ENCODE measurements around the gene MITF.
"Not testable (repeated sequence)": the region's sequence is repeated elsewhere in the genome, so short reads cannot be mapped to it uniquely, and the experiment has no call there.

Gene MITF

GRCh38 chr3:69785769-69786320, 46.6 kb downstream of the MITF start:
- no peak for DNase-seq (ENCODE audit: low read depth in 1 of 2, low spot score in 1 of 2)

DNA sequence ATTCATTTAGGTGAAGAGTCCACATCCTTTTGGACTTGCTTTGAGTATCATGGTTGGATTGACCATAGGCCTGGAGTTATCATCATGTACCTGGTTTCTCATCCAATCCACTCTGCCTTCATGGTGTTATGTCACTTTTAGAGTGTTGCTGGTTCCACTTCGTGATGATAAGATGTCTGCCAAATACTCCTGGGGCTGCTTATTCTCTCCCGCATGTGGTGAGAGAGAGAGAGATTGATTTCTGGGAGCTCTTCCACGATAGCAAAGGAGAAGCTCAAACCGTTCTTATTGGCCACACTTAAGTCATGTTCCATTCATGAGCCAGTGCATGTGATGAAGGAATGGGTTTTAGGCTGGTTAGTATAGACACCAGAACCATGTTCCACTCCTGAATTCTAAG, 47.6 kb downstream of the MITF start:
- no peak for DNase-seq (ENCODE audit: low read depth in 1 of 2, low spot score in 1 of 2)

DNA sequence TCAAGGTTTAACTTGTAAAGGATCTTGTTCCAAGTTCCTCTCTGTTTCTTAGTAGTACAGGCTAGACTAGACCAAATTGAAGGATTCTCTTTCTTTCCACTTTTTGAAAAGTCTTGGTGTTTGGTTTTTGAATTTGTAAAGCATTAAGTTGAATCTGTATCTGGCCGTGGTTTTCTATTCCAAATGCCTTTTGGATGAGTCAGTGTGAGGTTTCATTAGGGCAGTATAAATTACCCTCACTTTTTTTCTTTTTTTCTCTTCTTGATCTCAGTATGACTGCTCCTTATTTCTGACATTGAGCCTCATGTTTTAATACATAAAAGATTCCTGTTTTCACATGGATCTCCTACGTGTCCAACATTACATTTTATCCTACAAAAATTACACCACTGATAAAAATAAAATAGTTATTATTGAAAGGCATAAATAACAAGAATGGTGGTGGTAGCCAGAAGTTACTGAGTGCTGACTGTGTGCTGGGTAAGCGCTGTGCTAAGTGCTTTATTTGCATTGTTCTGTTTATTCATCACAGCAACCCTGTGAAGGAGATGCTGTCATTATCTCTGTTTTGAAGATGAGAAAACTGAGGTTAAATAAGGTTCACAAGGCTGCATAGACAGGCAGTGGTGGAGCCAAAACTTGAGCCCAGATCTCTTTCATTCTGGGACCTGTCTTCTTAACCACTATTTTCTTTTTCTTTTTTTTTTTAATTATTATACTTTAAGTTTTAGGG, 48.3 kb downstream of the MITF start:
- no peak for DNase-seq (ENCODE audit: low read depth in 1 of 2, low spot score in 1 of 2)

DNA sequence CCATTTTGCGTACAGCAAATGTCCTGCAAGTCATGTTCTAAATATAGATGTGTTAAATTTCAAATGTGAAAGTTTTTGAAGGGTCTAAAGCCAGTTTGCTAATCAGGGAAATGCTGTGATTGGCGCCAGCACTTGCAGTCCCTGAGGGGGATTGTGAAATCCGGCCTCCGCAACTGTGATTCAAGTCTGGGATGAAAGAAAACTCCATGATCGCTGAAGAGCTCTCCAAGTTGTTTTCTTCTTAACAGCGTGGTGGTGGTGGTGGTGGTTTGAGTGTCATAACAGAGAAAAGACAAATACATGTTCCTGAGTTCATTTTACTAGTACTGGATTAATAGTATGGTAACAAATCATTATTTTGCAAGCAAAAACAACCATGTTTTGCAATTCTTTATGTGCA, 51.8 kb downstream of the MITF start:
- DNase-seq (ENCODE audit: low read depth in 1 of 2, low spot score in 1 of 2): no peak

DNA sequence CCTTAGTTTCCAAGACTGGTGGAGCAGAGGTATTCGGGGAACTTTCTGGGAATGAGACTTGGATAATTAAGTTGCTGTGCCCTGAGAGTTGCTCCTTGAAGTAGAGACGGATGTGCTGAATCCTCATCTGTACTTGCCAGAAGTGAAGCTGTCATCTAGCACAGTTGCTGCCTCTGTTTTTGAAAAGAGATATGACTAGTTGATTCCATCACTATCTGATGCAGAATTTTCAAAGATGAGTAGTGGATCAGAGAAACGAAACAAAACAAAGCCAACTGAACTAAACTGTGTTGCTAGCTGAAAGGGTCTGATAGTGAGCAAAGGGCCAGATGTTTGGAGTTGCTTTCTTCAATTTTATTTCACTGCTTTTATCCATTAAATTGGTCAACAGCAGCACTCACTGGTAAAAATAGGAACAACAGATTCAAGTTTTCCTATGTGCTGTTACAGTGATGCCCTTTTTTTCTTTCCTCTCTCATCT, 52.7 kb downstream of the MITF start:
- no peak for DNase-seq (ENCODE audit: low read depth in 1 of 2, low spot score in 1 of 2)

- DNase-seq (ENCODE audit: low read depth in 1 of 2, low spot score in 1 of 2): not testable (repeated sequence)
These were observed 56.9 kb downstream of the MITF start for GRCh38 chr3:69796126-69796525.

DNA sequence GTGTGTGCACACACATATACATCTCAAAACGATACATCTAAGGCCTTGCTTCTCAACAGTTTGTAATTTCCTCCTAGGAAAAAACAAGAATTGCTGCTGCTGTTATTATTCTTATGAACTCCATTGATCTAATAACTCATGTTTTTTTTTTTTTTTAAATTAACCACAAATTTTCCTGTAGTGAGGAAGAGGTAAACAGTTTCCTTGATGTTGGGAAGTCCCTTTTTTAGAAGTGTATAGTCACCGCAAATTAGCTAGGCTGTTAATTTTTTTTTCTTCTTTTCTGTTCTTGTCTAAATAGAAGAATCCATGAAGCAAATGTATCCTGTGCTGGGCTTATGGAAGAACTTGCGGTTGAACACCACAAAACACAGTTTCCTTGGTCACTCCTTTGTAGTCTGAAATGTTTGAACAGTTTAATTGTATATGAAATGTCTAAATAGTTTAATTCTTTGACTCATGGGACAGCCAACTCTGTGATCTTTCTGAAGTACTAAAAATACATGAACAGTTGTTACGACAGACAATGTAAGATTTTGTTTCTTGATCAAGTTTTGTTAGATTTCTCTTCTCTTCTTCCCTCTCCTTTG, 64.5 kb downstream of the MITF start:
- no peak for DNase-seq (ENCODE audit: low read depth in 1 of 2, low spot score in 1 of 2)

- DNase-seq (ENCODE audit: low read depth in 1 of 2, low spot score in 1 of 2): no peak
These were observed 66.2 kb downstream of the MITF start for GRCh38 chr3:69805491-69805890.

- DNase-seq (ENCODE audit: low read depth in 1 of 2, low spot score in 1 of 2): no peak
These were observed 67.6 kb downstream of the MITF start for GRCh38 chr3:69806735-69807438.

DNA sequence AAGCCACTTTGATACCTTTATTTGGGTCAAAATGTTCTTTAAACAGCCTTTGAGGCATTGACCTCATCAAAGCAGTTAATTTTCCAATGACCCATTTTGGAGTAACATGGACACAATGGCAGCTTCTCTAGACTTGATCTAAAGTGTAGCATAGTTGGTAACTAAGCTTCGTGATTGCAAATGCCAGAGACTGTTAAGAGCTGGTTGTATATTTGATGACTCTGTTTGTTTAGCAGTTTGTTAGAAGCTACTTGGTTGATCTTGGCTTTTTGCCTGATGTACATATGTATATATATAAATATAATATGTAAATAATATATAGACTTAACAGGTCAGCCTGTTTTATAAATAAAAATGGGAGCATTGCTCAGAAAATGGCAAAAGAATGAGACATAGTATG, 68.4 kb downstream of the MITF start:
- DNase-seq (ENCODE audit: low read depth in 1 of 2, low spot score in 1 of 2): no peak

DNA sequence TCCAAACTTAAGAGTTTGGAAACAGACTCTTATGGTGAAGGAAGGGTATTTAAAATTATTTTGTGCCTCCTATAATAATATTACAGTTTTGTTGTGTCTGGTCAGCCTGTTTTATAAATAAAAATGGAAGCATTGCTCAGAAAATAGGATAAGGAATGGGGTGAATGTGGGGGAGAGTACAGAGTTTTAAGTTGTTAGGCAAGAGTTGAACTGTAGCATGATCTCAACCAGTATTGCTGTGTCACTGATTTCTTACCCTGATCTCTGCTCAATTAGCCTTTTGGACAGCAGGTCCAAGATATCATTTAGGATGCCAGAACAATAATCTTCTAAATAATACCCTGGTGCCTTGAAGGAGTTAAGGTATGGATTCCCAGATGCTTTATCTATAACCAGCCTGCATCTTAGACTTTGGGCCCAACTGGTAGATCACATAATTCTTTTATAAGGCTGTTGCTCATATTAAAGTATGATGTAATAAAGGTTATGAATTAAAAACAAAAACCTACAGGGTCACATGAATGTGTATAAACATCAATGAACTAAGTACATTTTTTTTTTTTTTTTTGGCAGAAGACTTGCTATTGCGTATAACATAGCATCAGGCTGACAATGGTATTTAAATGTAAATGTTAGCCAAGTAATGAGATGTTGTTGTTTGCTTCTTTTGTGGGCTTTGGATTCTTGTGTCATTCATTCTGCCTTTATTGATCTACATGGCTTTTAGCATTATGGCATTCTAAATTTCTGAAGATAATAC, 70.0 kb downstream of the MITF start:
- DNase-seq (ENCODE audit: low read depth in 1 of 2, low spot score in 1 of 2): no peak

DNA sequence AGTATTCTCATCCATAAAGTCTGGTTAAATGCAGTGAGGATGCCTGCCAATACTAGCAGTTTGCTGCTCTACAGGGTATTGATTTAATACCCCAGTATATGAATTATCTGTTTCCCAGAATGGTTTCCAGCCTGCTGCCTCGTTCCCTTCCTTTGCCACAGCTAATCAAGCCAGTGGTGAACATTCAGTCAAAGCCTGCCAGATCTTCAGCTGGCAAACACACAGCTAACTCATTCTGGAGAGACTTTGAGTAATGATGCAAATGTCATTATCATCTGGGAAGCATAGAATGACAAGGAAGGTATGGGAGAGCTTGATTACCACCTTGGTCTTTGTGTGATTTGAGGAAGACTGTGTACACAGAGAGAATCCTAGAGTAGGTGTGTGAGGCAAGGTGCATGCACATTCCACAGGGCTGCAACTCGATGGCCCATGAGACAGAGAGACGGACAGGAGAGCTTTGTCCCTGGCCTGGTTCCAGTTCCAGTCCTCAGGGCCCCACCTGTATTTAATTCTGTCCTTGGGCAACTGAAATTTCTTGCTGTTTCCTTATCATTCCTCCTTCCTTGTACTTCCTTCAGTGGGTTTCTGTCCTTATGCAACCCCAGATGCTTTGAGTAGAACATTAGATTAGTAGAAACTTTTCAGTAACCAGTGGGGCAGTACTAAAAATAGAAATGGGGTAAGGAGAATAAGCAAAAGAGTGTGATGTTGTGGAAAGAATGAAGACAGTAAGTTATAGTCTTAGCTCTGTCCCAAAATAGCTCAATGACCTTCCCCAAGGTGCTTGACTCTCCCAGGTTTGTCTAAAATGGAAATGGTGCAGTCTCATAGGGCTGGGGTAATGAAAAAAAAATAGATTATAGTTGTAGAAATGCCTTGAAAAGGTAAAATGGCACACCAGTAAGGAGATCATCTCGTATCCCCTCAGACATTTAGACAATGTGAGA, 72.5 kb downstream of the MITF start:
- no peak for DNase-seq (ENCODE audit: low read depth in 1 of 2, low spot score in 1 of 2)

DNA sequence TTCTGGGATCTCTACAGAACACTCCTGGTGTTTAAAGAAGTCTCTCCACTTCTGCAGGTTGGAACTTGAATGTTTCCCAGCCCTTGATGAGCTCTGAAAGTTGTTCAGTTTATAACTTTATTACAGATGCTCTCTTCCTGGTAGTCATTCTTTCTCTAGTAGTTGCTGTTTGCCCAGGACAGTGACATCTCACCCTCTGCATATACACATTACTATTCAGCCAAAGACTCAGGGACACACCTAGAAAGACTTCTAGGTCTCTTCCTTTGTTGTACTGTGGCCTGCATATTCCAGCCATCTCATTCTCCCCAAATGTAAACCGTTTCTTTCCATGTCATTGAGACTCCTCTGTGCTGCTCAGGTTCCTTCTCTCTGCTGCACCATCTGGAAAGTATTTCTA, 76.7 kb downstream of the MITF start:
- no peak for DNase-seq (ENCODE audit: low read depth in 1 of 2, low spot score in 1 of 2)

- no peak for DNase-seq (ENCODE audit: low read depth in 1 of 2, low spot score in 1 of 2)
These were observed 78.7 kb downstream of the MITF start for GRCh38 chr3:69817988-69818387.

DNA sequence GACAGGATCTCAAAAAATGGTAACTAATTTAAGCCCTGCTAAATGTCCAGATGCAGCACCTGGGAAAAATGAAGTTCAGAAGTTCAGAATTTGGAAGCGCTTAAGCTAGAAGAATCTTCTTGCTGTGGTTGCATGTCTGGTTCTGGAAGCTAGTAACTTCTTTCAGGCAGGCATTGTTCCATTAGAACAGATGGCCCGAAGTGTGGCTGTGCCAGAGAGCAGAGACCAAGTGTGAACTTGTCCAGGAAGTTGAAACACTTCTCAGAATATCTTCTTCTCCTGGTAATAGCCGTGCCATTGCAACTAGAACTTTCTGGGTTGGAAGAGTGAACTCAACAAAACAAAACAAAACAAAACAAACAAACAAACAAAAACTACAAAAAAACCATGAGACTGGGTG, 80.0 kb downstream of the MITF start:
- no peak for DNase-seq (ENCODE audit: low read depth in 1 of 2, low spot score in 1 of 2)

DNA sequence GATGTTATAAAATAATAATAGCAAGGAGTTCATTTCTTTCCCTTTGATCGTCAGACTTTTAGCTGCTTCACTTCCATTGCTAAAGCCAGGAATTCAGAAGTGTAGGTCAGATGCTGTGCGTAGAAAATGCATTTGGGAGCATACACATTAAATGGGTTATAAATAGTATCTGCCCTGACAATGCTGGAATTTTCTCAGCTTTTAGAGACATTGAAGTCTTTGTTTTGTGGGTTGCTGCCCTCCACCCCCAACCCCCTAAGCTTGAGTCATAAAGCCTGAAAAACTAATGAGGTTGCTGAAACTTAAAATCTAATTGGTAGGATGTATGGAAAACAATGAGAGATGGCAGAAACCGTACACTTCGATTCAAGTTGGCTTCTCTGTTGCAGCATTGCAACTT, 81.9 kb downstream of the MITF start:
- DNase-seq (ENCODE audit: low read depth in 1 of 2, low spot score in 1 of 2): no peak

- no peak for DNase-seq (ENCODE audit: low read depth in 1 of 2, low spot score in 1 of 2)
These were observed 84.5 kb downstream of the MITF start for GRCh38 chr3:69823743-69824142.

- no peak for DNase-seq (ENCODE audit: low read depth in 1 of 2, low spot score in 1 of 2)
These were observed 86.2 kb downstream of the MITF start for GRCh38 chr3:69825446-69825845.

DNA sequence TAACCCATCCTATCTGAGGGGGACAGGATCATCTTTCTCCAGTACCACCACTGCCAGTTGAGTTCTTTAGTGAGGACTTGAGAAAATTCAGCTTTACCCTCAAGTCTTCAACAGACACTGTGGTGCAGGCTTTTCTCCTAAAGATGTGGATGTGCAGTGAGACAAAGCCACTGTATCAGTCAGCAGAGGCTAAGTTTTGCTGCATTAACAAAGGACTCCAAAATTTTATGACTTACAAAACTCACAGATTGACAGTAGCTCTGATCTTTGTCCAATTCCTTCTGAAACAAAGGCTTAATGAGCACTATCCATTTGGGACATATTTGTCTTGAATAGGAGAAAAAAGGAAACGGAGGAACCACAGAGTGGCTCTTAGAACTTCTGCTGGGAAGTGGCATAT, 87.9 kb downstream of the MITF start:
- DNase-seq (ENCODE audit: low read depth in 1 of 2, low spot score in 1 of 2): no peak

- DNase-seq (ENCODE audit: low read depth in 1 of 2, low spot score in 1 of 2): no peak
These were observed 89.6 kb downstream of the MITF start for GRCh38 chr3:69828817-69829216.

Measured in activated T-helper 1 cell treated with anti-CD3 and anti-CD28 coated beads, Interleukin-2, amount 50 U/mL, for 16 hours (primary cell).